Mesothelial cell of epicardium (in vitro differentiated cells): ENCODE results near the gene CALML4. TPM values are rescaled to one million over a fixed set of nuclear protein-coding genes. Genes with fewer than 3 reads are reported as not detected.
A peak's percentile ranks its signal among the peaks of the same experiment; 100 is the strongest.
"Not testable (repeated sequence)": the region's sequence is repeated elsewhere in the genome, so short reads cannot be mapped to it uniquely, and the experiment has no call there.

Experiments
- DNase-seq, 2 experiments: peaks; one replicate each; pipeline ENCODE4 v3.0.0; 2021; ENCODE audit warnings: low spot score in 2 of 2; ENCODE audit not compliant: unreplicated experiment in 2 of 2
- H3K27ac Mint-ChIP-seq: 2 replicates; pipeline ENCODE4 v1.8.0; 2021; ENCODE audit warnings: mixed read lengths
- H3K27me3 Mint-ChIP-seq: 2 replicates; pipeline ENCODE4 v1.8.0; 2021; ENCODE audit warnings: low read depth, mixed read lengths
- H3K36me3 Mint-ChIP-seq: 2 replicates; pipeline ENCODE4 v1.8.0; 2021; ENCODE audit warnings: mixed read lengths
- H3K4me1 Mint-ChIP-seq: 2 replicates; pipeline ENCODE4 v1.8.0; 2021; ENCODE audit warnings: mixed read lengths
- H3K4me3 Mint-ChIP-seq: 2 replicates; pipeline ENCODE4 v1.8.0; 2021; ENCODE audit warnings: mild to moderate bottlenecking, moderate library complexity, mixed read lengths
- H3K9me3 Mint-ChIP-seq: 2 replicates; pipeline ENCODE4 v1.8.0; 2021; ENCODE audit warnings: mixed read lengths
- total RNA-seq: library from RNA; stranded (reverse); gene quantifications from 3 replicates; pipeline ENCODE4 v1.2.1, GENCODE V29; 2021
- TF ChIP-seq, protein P1 (sequence below): fragments of 200-600 bp; sonication (generic); IDR thresholded peaks from one replicate; pipeline ENCODE4 v1.5.0; 2021; ENCODE audit warnings: antibody characterized with exemption; ENCODE audit not compliant: unreplicated experiment

The CALML4 gene
- total RNA-seq, 1 donor from 2014 or later, result 8.4 TPM

DNA sequence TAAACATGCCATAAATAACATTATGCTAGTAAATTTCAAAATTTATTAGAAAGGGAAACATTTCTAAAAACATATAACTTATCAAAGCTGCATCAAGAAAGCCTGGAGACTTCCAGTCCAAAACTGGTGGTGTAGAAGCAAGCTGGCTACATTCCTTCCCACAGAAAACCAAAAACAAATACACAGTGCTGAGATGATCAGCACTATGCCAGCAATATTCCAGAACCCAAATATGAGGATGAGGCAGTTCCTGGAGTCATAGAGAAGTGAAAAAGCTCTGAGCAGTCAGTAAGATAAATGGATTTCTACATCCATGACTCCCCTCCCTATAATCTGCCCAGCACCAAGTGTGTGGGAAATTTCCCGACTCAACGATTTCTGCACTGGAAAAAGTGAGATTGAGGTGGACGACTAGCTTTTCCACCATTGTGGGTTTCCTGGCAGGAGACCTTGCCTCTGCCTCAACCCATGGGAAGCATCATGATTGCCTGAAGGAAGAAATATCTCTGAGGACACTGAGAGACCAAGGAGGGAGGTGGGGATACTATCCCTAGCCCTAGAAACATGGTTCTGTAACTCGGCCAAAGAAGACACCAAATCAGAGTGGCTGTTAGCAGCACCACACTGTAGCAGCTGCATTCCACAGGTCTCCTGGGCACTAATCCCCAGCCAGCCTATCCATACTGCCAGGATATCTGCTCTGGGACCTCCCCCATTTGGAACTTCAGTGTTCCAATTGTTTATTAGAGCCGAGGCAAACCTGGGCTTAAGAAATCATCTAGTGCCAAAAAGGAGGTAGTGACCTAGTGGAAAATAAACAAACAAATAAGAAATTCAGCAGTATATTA is 36.2 kb upstream of the CALML4 start:
- no peaks in the 10 kb centered on the region for H3K27me3 Mint-ChIP-seq
- peaks cover 19% of the 10 kb centered on the region for H3K36me3 Mint-ChIP-seq
- no peak overlapping the region for H3K4me3 Mint-ChIP-seq
- no peaks in the 10 kb centered on the region for H3K4me1 Mint-ChIP-seq
- DNase-seq, result no peak
- peaks cover 55% of the 10 kb centered on the region for H3K9me3 Mint-ChIP-seq
- TF ChIP-seq, protein P1, sequence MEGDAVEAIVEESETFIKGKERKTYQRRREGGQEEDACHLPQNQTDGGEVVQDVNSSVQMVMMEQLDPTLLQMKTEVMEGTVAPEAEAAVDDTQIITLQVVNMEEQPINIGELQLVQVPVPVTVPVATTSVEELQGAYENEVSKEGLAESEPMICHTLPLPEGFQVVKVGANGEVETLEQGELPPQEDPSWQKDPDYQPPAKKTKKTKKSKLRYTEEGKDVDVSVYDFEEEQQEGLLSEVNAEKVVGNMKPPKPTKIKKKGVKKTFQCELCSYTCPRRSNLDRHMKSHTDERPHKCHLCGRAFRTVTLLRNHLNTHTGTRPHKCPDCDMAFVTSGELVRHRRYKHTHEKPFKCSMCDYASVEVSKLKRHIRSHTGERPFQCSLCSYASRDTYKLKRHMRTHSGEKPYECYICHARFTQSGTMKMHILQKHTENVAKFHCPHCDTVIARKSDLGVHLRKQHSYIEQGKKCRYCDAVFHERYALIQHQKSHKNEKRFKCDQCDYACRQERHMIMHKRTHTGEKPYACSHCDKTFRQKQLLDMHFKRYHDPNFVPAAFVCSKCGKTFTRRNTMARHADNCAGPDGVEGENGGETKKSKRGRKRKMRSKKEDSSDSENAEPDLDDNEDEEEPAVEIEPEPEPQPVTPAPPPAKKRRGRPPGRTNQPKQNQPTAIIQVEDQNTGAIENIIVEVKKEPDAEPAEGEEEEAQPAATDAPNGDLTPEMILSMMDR, result no peak
- no peak overlapping the region for H3K27ac Mint-ChIP-seq

DNA sequence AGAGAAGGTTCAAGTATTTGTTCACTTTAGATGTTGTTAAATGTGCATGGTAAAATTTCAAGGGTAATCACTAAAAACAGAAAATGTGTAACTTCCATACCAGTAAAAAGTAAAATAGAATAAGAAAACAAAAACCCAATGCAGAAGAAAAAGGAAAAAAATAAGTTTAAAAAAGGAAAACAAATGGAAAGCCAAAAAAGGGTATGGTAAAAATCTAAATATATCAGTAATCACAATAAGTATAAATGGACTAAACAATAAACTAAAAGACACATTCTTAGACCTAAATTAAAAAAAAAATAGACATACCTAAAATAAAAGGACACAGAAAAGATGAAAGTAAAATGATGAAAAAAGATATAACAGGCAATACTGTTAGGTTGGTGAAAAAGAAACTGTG is 33.9 kb upstream of the CALML4 start:
- no peak overlapping the region for H3K27ac Mint-ChIP-seq
- H3K36me3 Mint-ChIP-seq, result peaks cover 13% of the 10 kb centered on the region
- no peaks in the 10 kb centered on the region for H3K27me3 Mint-ChIP-seq
- no peak for DNase-seq
- peaks cover 37% of the 10 kb centered on the region for H3K9me3 Mint-ChIP-seq
- H3K4me3 Mint-ChIP-seq, result no peak overlapping the region
- peaks cover 6% of the 10 kb centered on the region for H3K4me1 Mint-ChIP-seq
- TF ChIP-seq, protein P1, result no peak

DNA sequence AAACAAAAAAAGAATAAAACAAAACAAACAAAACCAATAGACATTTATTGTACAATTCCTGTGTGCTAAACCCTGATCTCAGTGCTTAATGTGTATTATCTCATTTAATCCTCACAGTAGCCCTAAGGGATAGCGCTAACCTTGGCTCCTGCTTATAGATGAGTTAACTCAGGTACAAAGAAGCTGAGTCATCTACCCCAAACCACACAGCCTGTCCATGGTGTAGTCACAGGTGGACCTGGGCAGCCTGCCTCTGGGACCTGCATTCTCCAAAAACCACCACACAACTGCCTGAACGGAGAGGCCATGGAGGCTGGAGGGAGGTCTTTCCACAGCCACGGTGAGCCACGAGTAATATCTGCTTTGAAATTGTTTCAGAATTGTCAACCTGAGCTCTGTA is 29.9 kb upstream of the CALML4 start:
- TF ChIP-seq, protein P1, result no peak
- H3K4me3 Mint-ChIP-seq, result no peak overlapping the region
- no peaks in the 10 kb centered on the region for H3K27me3 Mint-ChIP-seq
- no peak for DNase-seq
- peaks cover 7% of the 10 kb centered on the region for H3K36me3 Mint-ChIP-seq
- peaks cover 20% of the 10 kb centered on the region for H3K4me1 Mint-ChIP-seq
- no peak overlapping the region for H3K27ac Mint-ChIP-seq
- H3K9me3 Mint-ChIP-seq, result peaks cover 19% of the 10 kb centered on the region

DNA sequence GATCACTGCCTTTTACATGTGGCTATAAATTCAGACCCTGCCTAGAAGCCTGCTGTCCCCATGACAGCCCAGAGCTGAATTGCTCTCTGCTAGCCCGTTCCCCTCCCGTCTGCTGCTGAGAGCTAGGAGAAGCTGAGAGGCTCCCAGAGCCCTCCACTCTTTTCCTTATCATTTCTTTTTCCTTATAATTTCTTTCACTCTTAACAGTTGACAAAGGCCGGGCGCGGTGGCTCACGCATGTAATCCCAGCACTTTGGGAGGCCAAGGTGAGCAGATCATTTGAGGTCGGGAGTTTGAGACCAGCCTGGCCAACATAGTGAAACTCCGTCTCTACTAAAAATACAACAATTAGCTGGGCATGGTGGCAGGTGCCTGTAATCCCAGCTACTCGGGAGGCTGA is 29.4 kb upstream of the CALML4 start:
- H3K4me3 Mint-ChIP-seq, H3K27me3 Mint-ChIP-seq, DNase-seq, H3K36me3 Mint-ChIP-seq, H3K27ac Mint-ChIP-seq: not testable (repeated sequence)
- Mint-ChIP-seq H3K9me3 (peaks cover 19% of the 10 kb centered on the region), H3K4me1 (peaks cover 23% of the 10 kb centered on the region)

DNA sequence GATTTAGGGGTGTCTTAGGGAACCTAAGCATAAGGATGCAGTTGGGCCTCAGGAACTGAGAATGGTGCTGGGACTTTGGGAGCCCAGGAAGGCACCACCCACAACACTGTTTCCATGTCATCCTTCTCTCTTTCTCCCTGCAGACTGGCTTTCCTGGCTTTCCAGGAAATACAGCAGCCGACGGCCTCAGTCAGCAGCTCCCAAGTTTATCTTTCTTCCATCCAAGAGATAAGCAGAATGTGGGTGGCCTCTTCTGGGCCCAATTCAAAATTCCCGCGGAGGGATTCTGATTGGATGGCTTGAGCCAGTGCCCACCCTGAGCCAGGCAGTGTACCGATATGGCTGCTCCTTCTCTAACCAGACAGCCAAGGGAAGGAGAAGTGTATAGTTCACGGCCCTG is 28.9 kb upstream of the CALML4 start:
- no peaks in the 10 kb centered on the region for H3K27me3 Mint-ChIP-seq
- H3K27ac Mint-ChIP-seq, result peak overlapping the region; percentile 18
- no peak for DNase-seq
- peaks cover 17% of the 10 kb centered on the region for H3K9me3 Mint-ChIP-seq
- TF ChIP-seq, protein P1, result no peak
- peak overlapping the region; percentile 4 for H3K4me3 Mint-ChIP-seq
- H3K36me3 Mint-ChIP-seq, result peaks cover 7% of the 10 kb centered on the region
- peaks cover 23% of the 10 kb centered on the region for H3K4me1 Mint-ChIP-seq

DNA sequence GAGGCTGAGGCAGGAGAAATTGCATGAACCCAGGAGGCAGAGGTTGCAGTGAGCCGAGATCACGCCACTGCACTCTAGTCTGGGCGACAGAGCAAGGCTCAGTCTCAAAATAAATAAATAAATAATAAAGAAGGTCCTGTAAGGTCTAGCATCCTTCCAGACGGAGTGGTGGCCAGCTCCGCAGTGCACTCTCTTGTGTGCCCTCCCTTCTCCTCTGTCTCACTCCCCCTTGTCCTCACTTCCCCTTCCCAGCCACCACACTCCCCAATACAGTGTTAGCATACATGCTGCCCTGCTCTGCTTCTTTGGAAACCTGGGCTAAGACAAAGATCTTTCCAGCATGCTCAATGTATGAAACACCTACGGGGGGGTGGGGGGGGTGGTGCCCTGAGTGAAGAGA is 27.8 kb upstream of the CALML4 start:
- H3K36me3 Mint-ChIP-seq, result peaks cover 3% of the 10 kb centered on the region
- no peaks in the 10 kb centered on the region for H3K27me3 Mint-ChIP-seq
- peaks cover 9% of the 10 kb centered on the region for H3K9me3 Mint-ChIP-seq
- TF ChIP-seq, protein P1, result no peak
- H3K4me1 Mint-ChIP-seq, result peaks cover 32% of the 10 kb centered on the region
- no peak for DNase-seq
- H3K4me3 Mint-ChIP-seq, result no peak overlapping the region
- H3K27ac Mint-ChIP-seq, result no peak overlapping the region
